Activated naive CD8-positive, alpha-beta T cell treated with anti-CD3 and anti-CD28 coated beads for 36 hours (primary cell): ENCODE measurements around the gene MED15. TPM values are rescaled to one million over a fixed set of nuclear protein-coding genes. Genes with fewer than 3 reads are reported as not detected.
A peak's percentile ranks its signal among the peaks of the same experiment; 100 is the strongest.

Experiments used
- DNase-seq: peaks from one replicate; pipeline ENCODE4 v3.0.0; 2021
- H3K27ac Mint-ChIP-seq: one replicate; pipeline ENCODE4 v1.8.0; 2022; ENCODE audit warnings: mild to moderate bottlenecking, moderate library complexity, mixed read lengths
- H3K27me3 Mint-ChIP-seq: one replicate; pipeline ENCODE4 v1.8.0; 2022; ENCODE audit warnings: mild to moderate bottlenecking, mixed read lengths
- H3K36me3 Mint-ChIP-seq: one replicate; pipeline ENCODE4 v1.8.0; 2021; ENCODE audit warnings: mild to moderate bottlenecking, mixed read lengths
- H3K4me1 Mint-ChIP-seq: one replicate; pipeline ENCODE4 v1.8.0; 2021; ENCODE audit warnings: mixed read lengths
- H3K4me3 Mint-ChIP-seq: one replicate; pipeline ENCODE4 v1.8.0; 2022; ENCODE audit warnings: mild to moderate bottlenecking, moderate library complexity, mixed read lengths
- H3K9me3 Mint-ChIP-seq: one replicate; pipeline ENCODE4 v1.8.0; 2022; ENCODE audit warnings: mixed read lengths
- total RNA-seq, 2 experiments: library from RNA; stranded (reverse); gene quantifications; one replicate each; pipeline ENCODE4 v1.2.3, GENCODE V29; 2021

The MED15 gene
- total RNA-seq, 2 experiments from 2014 or later: 91.1 to 91.8 TPM

GRCh38 chr22:20571078-20571503 is 63.7 kb downstream of the MED15 start:
- Mint-ChIP-seq H3K4me1 (peaks cover 57% of the 10 kb centered on the region), H3K27ac (no peak overlapping the region), H3K9me3 (no peaks in the 10 kb centered on the region), H3K4me3 (no peak overlapping the region), H3K36me3 (peaks cover 64% of the 10 kb centered on the region), H3K27me3 (no peaks in the 10 kb centered on the region)
- no peak for DNase-seq

GRCh38 chr22:20571531-20572007 is 64.2 kb downstream of the MED15 start:
- DNase-seq: peak; percentile 56
- no peak overlapping the region for H3K4me3 Mint-ChIP-seq
- H3K9me3 Mint-ChIP-seq: no peaks in the 10 kb centered on the region
- H3K27me3 Mint-ChIP-seq: no peaks in the 10 kb centered on the region
- H3K27ac Mint-ChIP-seq: no peak overlapping the region
- H3K4me1 Mint-ChIP-seq: peaks cover 52% of the 10 kb centered on the region
- peaks cover 59% of the 10 kb centered on the region for H3K36me3 Mint-ChIP-seq

GRCh38 chr22:20572132-20572802 is 64.9 kb downstream of the MED15 start:
- H3K27ac Mint-ChIP-seq: no peak overlapping the region
- peaks cover 53% of the 10 kb centered on the region for H3K36me3 Mint-ChIP-seq
- no peak for DNase-seq

GRCh38 chr22:20573176-20573832 is 65.9 kb downstream of the MED15 start:
- Mint-ChIP-seq H3K4me1 (peaks cover 39% of the 10 kb centered on the region), H3K9me3 (no peaks in the 10 kb centered on the region), H3K4me3 (no peak overlapping the region), H3K27ac (no peak overlapping the region), H3K36me3 (peaks cover 46% of the 10 kb centered on the region), H3K27me3 (no peaks in the 10 kb centered on the region)
- DNase-seq: no peak

More at GRCh38 chr22:20572132-20572802, 64.9 kb downstream of the MED15 start:
- Mint-ChIP-seq H3K4me1 (peaks cover 45% of the 10 kb centered on the region), H3K4me3 (no peak overlapping the region), H3K9me3 (no peaks in the 10 kb centered on the region), H3K27me3 (no peaks in the 10 kb centered on the region)

- Mint-ChIP-seq H3K4me1 (peaks cover 31% of the 10 kb centered on the region), H3K27me3 (no peaks in the 10 kb centered on the region)
These were observed 66.6 kb downstream of the MED15 start for GRCh38 chr22:20573833-20574615.

GRCh38 chr22:20574920-20575353 is 67.5 kb downstream of the MED15 start:
- H3K27me3 Mint-ChIP-seq: no peaks in the 10 kb centered on the region
- no peak overlapping the region for H3K4me3 Mint-ChIP-seq
- peaks cover 33% of the 10 kb centered on the region for H3K36me3 Mint-ChIP-seq
- no peak for DNase-seq
- H3K27ac Mint-ChIP-seq: no peak overlapping the region
- H3K9me3 Mint-ChIP-seq: no peaks in the 10 kb centered on the region
- peaks cover 29% of the 10 kb centered on the region for H3K4me1 Mint-ChIP-seq

More at GRCh38 chr22:20573833-20574615, 66.6 kb downstream of the MED15 start:
- H3K27ac Mint-ChIP-seq: no peak overlapping the region
- no peak for DNase-seq
- H3K4me3 Mint-ChIP-seq: no peak overlapping the region
- H3K36me3 Mint-ChIP-seq: peaks cover 40% of the 10 kb centered on the region
- H3K9me3 Mint-ChIP-seq: no peaks in the 10 kb centered on the region

- Mint-ChIP-seq H3K27me3 (no peaks in the 10 kb centered on the region), H3K4me1 (peaks cover 32% of the 10 kb centered on the region), H3K4me3 (no peak overlapping the region), H3K27ac (no peak overlapping the region), H3K9me3 (no peaks in the 10 kb centered on the region), H3K36me3 (peaks cover 29% of the 10 kb centered on the region)
- DNase-seq: no peak
These were observed 68.5 kb downstream of the MED15 start for GRCh38 chr22:20575724-20576444.

- DNase-seq: no peak
- Mint-ChIP-seq H3K4me3 (no peak overlapping the region), H3K4me1 (peaks cover 29% of the 10 kb centered on the region), H3K27ac (peak overlapping the region; percentile 3), H3K9me3 (no peaks in the 10 kb centered on the region), H3K27me3 (no peaks in the 10 kb centered on the region), H3K36me3 (peaks cover 27% of the 10 kb centered on the region)
These were observed 69.0 kb downstream of the MED15 start for GRCh38 chr22:20576445-20576816.

GRCh38 chr22:20577045-20577444 is 69.6 kb downstream of the MED15 start:
- Mint-ChIP-seq H3K4me3 (no peak overlapping the region), H3K36me3 (peaks cover 22% of the 10 kb centered on the region), H3K27me3 (no peaks in the 10 kb centered on the region), H3K9me3 (no peaks in the 10 kb centered on the region), H3K27ac (no peak overlapping the region), H3K4me1 (peaks cover 24% of the 10 kb centered on the region)
- DNase-seq: no peak

GRCh38 chr22:20577549-20577975 is 70.2 kb downstream of the MED15 start:
- peaks cover 23% of the 10 kb centered on the region for H3K4me1 Mint-ChIP-seq
- no peaks in the 10 kb centered on the region for H3K27me3 Mint-ChIP-seq
- no peak overlapping the region for H3K27ac Mint-ChIP-seq
- DNase-seq: no peak
- H3K4me3 Mint-ChIP-seq: no peak overlapping the region
- no peaks in the 10 kb centered on the region for H3K9me3 Mint-ChIP-seq
- H3K36me3 Mint-ChIP-seq: peaks cover 18% of the 10 kb centered on the region

GRCh38 chr22:20578192-20578591 is 70.8 kb downstream of the MED15 start:
- DNase-seq: no peak
- Mint-ChIP-seq H3K4me1 (peaks cover 23% of the 10 kb centered on the region), H3K36me3 (peaks cover 18% of the 10 kb centered on the region), H3K27ac (no peak overlapping the region), H3K27me3 (no peaks in the 10 kb centered on the region), H3K9me3 (no peaks in the 10 kb centered on the region), H3K4me3 (no peak overlapping the region)

- DNase-seq: no peak
- peaks cover 15% of the 10 kb centered on the region for H3K36me3 Mint-ChIP-seq
- H3K4me3 Mint-ChIP-seq: no peak overlapping the region
- peak overlapping the region; percentile 16 for H3K27ac Mint-ChIP-seq
- peaks cover 23% of the 10 kb centered on the region for H3K4me1 Mint-ChIP-seq
- H3K27me3 Mint-ChIP-seq: no peaks in the 10 kb centered on the region
- no peaks in the 10 kb centered on the region for H3K9me3 Mint-ChIP-seq
These were observed 71.3 kb downstream of the MED15 start for GRCh38 chr22:20578707-20579106.

GRCh38 chr22:20579273-20580120 is 72.1 kb downstream of the MED15 start:
- H3K9me3 Mint-ChIP-seq: no peaks in the 10 kb centered on the region
- no peak overlapping the region for H3K27ac Mint-ChIP-seq
- peaks cover 11% of the 10 kb centered on the region for H3K36me3 Mint-ChIP-seq
- H3K4me1 Mint-ChIP-seq: peaks cover 23% of the 10 kb centered on the region
- no peak for DNase-seq
- no peak overlapping the region for H3K4me3 Mint-ChIP-seq
- H3K27me3 Mint-ChIP-seq: no peaks in the 10 kb centered on the region

GRCh38 chr22:20580179-20580578 is 72.8 kb downstream of the MED15 start:
- Mint-ChIP-seq H3K27ac (no peak overlapping the region), H3K4me3 (no peak overlapping the region), H3K9me3 (no peaks in the 10 kb centered on the region), H3K36me3 (peaks cover 8% of the 10 kb centered on the region), H3K4me1 (peaks cover 21% of the 10 kb centered on the region), H3K27me3 (no peaks in the 10 kb centered on the region)
- no peak for DNase-seq
